Measurements from ENCODE around the gene IL17RE.

DNA sequence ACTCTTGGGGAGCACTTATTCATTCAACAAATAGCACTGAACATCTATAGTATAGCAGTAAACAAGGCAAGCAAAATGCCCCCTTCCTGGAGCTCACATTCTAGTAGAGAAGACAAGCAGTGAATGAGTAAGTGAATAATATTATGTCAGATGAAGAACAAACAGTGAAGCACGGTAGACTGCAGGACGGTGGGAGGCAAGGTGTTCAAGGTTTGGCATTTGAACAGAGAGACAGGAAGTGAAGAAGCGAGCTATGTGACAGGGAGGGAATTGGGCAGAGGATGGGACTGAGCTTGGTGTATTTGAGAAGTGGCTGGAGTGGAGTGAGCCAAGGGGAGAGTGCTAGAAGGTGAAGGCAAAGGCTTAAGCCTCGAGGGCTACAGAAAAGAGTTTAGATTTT lies 32.3 kb downstream of the IL17RE start:
- TF ChIP-seq, protein P1, sequence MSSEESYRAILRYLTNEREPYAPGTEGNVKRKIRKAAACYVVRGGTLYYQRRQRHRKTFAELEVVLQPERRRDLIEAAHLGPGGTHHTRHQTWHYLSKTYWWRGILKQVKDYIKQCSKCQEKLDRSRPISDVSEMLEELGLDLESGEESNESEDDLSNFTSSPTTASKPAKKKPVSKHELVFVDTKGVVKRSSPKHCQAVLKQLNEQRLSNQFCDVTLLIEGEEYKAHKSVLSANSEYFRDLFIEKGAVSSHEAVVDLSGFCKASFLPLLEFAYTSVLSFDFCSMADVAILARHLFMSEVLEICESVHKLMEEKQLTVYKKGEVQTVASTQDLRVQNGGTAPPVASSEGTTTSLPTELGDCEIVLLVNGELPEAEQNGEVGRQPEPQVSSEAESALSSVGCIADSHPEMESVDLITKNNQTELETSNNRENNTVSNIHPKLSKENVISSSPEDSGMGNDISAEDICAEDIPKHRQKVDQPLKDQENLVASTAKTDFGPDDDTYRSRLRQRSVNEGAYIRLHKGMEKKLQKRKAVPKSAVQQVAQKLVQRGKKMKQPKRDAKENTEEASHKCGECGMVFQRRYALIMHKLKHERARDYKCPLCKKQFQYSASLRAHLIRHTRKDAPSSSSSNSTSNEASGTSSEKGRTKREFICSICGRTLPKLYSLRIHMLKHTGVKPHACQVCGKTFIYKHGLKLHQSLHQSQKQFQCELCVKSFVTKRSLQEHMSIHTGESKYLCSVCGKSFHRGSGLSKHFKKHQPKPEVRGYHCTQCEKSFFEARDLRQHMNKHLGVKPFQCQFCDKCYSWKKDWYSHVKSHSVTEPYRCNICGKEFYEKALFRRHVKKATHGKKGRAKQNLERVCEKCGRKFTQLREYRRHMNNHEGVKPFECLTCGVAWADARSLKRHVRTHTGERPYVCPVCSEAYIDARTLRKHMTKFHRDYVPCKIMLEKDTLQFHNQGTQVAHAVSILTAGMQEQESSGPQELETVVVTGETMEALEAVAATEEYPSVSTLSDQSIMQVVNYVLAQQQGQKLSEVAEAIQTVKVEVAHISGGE (tag by site-specific recombination; conservative IDR thresholded peaks at IDR 0.05; ENCODE audit: low read depth) = no peak
- TF ChIP-seq, protein P2, sequence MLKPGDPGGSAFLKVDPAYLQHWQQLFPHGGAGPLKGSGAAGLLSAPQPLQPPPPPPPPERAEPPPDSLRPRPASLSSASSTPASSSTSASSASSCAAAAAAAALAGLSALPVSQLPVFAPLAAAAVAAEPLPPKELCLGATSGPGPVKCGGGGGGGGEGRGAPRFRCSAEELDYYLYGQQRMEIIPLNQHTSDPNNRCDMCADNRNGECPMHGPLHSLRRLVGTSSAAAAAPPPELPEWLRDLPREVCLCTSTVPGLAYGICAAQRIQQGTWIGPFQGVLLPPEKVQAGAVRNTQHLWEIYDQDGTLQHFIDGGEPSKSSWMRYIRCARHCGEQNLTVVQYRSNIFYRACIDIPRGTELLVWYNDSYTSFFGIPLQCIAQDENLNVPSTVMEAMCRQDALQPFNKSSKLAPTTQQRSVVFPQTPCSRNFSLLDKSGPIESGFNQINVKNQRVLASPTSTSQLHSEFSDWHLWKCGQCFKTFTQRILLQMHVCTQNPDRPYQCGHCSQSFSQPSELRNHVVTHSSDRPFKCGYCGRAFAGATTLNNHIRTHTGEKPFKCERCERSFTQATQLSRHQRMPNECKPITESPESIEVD (tag by site-specific recombination; IDR thresholded peaks at IDR 0.05) = no peak
- TF ChIP-seq, protein P3, sequence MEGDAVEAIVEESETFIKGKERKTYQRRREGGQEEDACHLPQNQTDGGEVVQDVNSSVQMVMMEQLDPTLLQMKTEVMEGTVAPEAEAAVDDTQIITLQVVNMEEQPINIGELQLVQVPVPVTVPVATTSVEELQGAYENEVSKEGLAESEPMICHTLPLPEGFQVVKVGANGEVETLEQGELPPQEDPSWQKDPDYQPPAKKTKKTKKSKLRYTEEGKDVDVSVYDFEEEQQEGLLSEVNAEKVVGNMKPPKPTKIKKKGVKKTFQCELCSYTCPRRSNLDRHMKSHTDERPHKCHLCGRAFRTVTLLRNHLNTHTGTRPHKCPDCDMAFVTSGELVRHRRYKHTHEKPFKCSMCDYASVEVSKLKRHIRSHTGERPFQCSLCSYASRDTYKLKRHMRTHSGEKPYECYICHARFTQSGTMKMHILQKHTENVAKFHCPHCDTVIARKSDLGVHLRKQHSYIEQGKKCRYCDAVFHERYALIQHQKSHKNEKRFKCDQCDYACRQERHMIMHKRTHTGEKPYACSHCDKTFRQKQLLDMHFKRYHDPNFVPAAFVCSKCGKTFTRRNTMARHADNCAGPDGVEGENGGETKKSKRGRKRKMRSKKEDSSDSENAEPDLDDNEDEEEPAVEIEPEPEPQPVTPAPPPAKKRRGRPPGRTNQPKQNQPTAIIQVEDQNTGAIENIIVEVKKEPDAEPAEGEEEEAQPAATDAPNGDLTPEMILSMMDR (tag by site-specific recombination; IDR thresholded peaks at IDR 0.05) = no peak
- TF ChIP-seq ZNF76 (tag by site-specific recombination; IDR thresholded peaks at IDR 0.05; ENCODE audit: borderline replicate concordance, low read depth) = no peak
- TF ChIP-seq, protein P4, sequence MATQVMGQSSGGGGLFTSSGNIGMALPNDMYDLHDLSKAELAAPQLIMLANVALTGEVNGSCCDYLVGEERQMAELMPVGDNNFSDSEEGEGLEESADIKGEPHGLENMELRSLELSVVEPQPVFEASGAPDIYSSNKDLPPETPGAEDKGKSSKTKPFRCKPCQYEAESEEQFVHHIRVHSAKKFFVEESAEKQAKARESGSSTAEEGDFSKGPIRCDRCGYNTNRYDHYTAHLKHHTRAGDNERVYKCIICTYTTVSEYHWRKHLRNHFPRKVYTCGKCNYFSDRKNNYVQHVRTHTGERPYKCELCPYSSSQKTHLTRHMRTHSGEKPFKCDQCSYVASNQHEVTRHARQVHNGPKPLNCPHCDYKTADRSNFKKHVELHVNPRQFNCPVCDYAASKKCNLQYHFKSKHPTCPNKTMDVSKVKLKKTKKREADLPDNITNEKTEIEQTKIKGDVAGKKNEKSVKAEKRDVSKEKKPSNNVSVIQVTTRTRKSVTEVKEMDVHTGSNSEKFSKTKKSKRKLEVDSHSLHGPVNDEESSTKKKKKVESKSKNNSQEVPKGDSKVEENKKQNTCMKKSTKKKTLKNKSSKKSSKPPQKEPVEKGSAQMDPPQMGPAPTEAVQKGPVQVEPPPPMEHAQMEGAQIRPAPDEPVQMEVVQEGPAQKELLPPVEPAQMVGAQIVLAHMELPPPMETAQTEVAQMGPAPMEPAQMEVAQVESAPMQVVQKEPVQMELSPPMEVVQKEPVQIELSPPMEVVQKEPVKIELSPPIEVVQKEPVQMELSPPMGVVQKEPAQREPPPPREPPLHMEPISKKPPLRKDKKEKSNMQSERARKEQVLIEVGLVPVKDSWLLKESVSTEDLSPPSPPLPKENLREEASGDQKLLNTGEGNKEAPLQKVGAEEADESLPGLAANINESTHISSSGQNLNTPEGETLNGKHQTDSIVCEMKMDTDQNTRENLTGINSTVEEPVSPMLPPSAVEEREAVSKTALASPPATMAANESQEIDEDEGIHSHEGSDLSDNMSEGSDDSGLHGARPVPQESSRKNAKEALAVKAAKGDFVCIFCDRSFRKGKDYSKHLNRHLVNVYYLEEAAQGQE (tag by site-specific recombination; IDR thresholded peaks at IDR 0.05) = no peak
- no peak for TF ChIP-seq ZBTB7A (tag by site-specific recombination; IDR thresholded peaks at IDR 0.05; ENCODE audit: low read depth)
- no peak for TF ChIP-seq ZFP37 (tag by site-specific recombination; IDR thresholded peaks at IDR 0.05)
- TF ChIP-seq ZNF561 (tag by site-specific recombination; IDR thresholded peaks at IDR 0.05; ENCODE audit: borderline replicate concordance) = no peak
- no peak for TF ChIP-seq HOXC10 (CRISPR knock-in tag; IDR thresholded peaks at IDR 0.05)
